NCI-H2029 (cell line): ENCODE results near the gene CDC25B.
"Not testable (repeated sequence)": the region's sequence is repeated elsewhere in the genome, so short reads cannot be mapped to it uniquely, and the experiment has no call there.

ENCODE experiments used
- DNase-seq: peaks from one replicate; lab custom pipeline; 2025; lab: John Stamatoyannopoulos, UW

CDC25B gene

GRCh38 chr20:3785240-3786125 lies 10.6 kb upstream of the CDC25B start:
- peak; percentile 35 for DNase-seq

GRCh38 chr20:3786126-3786484 lies 10.0 kb upstream of the CDC25B start:
- peak; percentile 35 for DNase-seq

GRCh38 chr20:3786665-3787323 lies 9.3 kb upstream of the CDC25B start, which contains the start of gene CENPB:
Gene CENPB (minus strand): TSS chr20:3786740. CDS start chr20:3786483, 257 bp downstream.
- peak; percentile 81 for DNase-seq

- no peak for DNase-seq
Observed at GRCh38 chr20:3787324-3788014, 8.6 kb upstream of the CDC25B start.

- peak; percentile 32 for DNase-seq
Observed at GRCh38 chr20:3788685-3789155, 7.4 kb upstream of the CDC25B start.

GRCh38 chr20:3789201-3789600 lies 6.9 kb upstream of the CDC25B start:
- DNase-seq = not testable (repeated sequence)

- DNase-seq = not testable (repeated sequence)
Observed at GRCh38 chr20:3794168-3794567, 1.9 kb upstream of the CDC25B start.

GRCh38 chr20:3794701-3795420 lies 1.2 kb upstream of the CDC25B start:
- DNase-seq = no peak

- no peak for DNase-seq
Observed at GRCh38 chr20:3796477-3797225, 541 bp downstream of the CDC25B start.

GRCh38 chr20:3797226-3797545 lies 1.1 kb downstream of the CDC25B start:
- DNase-seq = no peak

- DNase-seq = no peak
Observed at GRCh38 chr20:3797592-3798372, 1.7 kb downstream of the CDC25B start.

GRCh38 chr20:3798373-3798768 lies 2.3 kb downstream of the CDC25B start:
- no peak for DNase-seq

- DNase-seq = no peak
Observed at GRCh38 chr20:3798908-3799248, 2.8 kb downstream of the CDC25B start.

GRCh38 chr20:3800256-3800877 lies 4.3 kb downstream of the CDC25B start:
- no peak for DNase-seq

GRCh38 chr20:3800878-3801260 lies 4.8 kb downstream of the CDC25B start:
- DNase-seq = no peak

- no peak for DNase-seq
Observed at GRCh38 chr20:3801299-3801698, 5.2 kb downstream of the CDC25B start.

- DNase-seq = no peak
Observed at GRCh38 chr20:3801846-3802245, 5.7 kb downstream of the CDC25B start.

- peak; percentile 34 for DNase-seq
Observed at GRCh38 chr20:3802524-3803239, 6.6 kb downstream of the CDC25B start.

GRCh38 chr20:3803289-3803688 lies 7.2 kb downstream of the CDC25B start:
- no peak for DNase-seq

GRCh38 chr20:3803854-3804253 lies 7.7 kb downstream of the CDC25B start:
- no peak for DNase-seq
